ENCODE results near the gene TMEM255B.

The TMEM255B gene

DNA sequence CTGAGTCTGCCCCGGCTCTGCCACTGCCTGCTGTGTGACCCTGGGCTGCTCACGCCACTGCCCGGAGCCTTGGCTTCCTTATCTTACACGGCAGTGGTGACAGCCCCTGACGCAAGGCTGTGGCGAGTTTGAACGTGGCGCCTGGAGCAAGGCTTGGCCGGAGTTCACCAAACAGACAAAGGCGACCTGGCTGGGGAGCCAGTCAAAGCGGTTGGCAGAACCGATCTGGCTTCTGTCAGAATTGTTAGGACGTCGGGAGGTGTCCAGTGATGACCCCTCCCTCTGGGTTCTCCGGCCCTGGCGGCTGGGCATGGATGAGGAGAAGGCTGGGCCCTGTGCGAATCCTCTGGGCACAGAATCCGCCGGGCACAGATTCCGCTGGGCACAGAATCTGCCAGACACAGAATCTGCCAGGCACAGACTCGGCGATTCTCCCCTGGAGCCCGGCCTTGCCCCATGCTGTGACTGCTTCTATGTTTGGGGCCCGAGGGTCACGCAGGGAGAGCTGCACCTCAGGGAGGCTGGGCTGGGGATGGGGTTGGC is 11.7 kb upstream of the TMEM255B start:
- H3K4me3 ChIP-seq (ENCODE audit: low read depth, low read length) = no peak overlapping the region
- TF ChIP-seq, protein P1, sequence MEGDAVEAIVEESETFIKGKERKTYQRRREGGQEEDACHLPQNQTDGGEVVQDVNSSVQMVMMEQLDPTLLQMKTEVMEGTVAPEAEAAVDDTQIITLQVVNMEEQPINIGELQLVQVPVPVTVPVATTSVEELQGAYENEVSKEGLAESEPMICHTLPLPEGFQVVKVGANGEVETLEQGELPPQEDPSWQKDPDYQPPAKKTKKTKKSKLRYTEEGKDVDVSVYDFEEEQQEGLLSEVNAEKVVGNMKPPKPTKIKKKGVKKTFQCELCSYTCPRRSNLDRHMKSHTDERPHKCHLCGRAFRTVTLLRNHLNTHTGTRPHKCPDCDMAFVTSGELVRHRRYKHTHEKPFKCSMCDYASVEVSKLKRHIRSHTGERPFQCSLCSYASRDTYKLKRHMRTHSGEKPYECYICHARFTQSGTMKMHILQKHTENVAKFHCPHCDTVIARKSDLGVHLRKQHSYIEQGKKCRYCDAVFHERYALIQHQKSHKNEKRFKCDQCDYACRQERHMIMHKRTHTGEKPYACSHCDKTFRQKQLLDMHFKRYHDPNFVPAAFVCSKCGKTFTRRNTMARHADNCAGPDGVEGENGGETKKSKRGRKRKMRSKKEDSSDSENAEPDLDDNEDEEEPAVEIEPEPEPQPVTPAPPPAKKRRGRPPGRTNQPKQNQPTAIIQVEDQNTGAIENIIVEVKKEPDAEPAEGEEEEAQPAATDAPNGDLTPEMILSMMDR (IDR thresholded peaks at IDR 0.05; ENCODE audit: borderline replicate concordance, insufficient read depth, low read depth, low read length) = no peak

DNA sequence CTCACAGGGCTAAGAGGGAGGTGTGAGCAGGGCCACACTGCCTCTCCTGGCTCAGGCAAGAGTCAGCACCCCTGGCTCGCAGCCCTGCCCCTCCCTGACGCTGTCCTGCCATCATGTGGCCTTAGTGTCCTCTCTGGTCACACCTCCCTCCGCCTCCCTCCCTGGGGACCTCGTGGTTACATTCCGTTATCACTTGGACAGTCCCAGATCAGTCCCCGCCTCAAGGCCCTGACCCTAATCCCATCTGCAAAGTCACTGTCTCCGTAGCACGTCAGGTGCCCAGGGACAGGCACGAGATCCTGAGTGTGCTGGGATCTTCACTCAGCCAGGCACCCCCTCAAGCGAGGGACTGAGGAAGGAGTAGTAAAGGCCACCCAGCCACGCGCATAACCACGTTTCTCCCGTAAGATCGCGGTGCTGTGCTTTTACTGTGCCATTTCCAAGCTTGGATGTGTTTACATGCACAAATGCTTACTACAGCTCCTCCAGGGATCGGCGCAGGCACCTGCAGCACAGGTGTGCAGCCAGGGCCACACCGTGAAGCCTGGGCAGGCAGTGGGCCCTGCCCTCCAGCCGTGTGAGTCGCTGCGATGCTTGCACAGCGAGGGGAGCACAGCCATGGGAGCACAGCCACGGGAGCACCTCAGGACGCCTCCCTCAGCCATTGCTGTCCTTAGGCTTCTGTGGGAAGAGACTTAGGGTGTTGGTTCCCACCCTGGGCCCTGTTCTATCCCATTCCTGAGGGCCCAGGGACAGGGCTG is 10.7 kb upstream of the TMEM255B start:
- H3K4me3 ChIP-seq (ENCODE audit: low read depth, low read length) = no peak overlapping the region
- TF ChIP-seq, protein P1 (IDR thresholded peaks at IDR 0.05; ENCODE audit: borderline replicate concordance, insufficient read depth, low read depth, low read length) = no peak

DNA sequence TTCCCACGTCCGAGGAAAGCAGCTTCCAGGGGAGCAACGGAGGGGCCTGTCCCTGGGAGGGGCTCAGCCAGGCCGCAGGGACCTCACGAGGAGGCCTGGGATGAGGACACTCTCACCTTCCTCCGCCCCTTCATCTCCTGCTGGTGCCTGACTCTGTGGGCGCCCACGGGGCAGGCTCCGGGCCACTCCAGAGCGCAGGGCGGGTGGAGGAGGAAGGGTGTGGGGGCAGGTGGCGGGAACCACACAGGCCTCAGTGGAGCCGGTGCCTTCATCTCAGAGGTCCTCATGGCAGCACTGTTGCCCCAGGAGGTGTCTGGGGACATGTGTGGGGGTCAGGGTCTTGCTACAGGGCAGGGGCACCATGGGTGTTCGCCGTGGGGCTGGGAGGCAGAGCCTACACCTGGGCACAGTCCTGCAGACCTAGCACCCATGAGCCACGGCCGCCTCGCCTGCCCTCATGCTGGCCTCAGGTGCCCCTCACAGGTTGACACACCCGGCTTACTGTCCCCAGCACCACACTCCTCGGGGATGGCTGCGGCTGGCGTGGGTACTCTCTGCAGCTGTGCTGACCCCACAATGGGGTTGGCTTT is 10.1 kb upstream of the TMEM255B start:
- no peak overlapping the region for H3K4me3 ChIP-seq (ENCODE audit: low read depth, low read length)
- TF ChIP-seq, protein P1 (IDR thresholded peaks at IDR 0.05; ENCODE audit: borderline replicate concordance, insufficient read depth, low read depth, low read length) = no peak

DNA sequence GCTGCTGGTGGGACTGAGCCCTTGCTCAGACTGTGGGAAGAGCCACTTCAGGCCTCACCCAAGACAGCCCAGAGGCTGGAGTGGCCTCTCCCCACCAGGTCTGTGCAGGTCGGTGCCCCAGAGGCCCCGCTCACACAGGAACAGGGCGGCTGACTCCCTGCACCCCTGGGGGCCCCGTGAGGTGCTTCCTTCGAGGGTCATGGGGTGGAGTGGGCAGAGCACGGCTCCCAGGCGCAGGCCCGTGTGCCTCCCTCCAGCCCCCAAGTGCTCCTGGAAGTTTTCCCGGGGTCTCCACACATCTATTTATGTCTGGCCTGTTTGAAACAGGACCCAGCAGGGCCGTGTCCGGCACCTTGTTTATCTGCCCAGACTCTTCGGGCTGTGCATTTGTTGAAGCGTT is 9.5 kb upstream of the TMEM255B start:
- TF ChIP-seq, protein P1 (IDR thresholded peaks at IDR 0.05; ENCODE audit: borderline replicate concordance, insufficient read depth, low read depth, low read length) = no peak
- no peak overlapping the region for H3K4me3 ChIP-seq (ENCODE audit: low read depth, low read length)

DNA sequence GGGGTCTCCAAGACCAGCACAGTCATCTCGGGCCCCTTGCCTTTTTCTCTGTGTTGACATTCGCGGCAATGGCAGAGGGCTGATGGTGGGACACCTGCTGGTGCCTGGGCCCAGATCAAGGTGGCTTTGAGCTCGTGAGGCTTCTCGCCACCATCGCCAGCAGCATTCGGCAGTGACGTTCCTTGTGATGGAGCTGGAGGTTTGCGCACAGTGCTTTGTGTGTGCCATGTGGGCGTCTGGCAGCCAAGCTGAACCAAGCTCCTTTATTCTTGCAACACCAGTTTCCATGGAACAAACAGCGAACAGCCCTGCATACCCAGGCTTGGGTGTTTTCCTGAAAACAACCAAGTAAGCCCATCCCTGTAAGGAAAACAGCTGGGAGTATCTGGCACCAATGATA is 9.1 kb upstream of the TMEM255B start:
- no peak overlapping the region for H3K4me3 ChIP-seq (ENCODE audit: low read depth, low read length)
- TF ChIP-seq, protein P1 (IDR thresholded peaks at IDR 0.05; ENCODE audit: borderline replicate concordance, insufficient read depth, low read depth, low read length) = no peak

DNA sequence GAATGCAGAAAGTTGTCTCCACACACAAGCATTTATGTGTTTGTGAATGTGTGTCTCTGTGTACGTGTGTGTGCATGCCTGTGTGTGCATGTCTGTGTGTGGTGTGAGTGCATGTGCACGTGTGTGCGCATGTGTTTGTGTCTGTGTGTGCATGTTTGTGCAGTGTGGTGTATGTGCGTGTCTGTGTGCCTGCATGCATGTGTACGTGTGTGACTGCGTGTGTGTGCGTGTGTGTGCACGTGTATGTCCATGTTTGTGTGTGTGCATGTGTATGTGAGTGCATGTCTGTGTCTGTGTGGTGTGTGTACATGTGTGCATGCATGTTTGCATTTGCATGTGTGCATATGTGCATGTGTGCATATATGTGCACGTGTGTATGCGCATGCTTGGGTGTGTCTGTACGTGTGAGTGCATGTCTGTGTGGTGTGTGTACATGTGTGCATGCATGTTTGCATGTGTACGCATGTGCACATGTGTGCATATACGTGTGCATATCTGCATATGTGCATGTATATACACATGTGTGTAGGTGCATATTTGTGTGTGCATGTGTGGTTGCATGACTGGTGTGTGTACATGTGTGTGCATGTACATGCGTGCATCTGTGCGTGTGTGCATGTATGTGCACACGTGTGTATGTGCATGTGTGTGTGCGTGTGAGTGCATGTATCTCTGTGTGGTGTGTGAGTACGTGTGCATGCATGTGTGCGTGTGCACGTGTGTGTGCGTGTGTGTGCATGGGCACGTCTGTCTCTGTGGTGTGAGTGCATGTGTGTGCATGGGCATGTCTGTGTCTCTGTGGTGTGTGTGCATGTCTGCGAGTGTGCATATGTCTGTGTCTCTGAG is 8.2 kb upstream of the TMEM255B start:
- H3K4me3 ChIP-seq (ENCODE audit: low read depth, low read length) = no peak overlapping the region
- TF ChIP-seq, protein P1 (IDR thresholded peaks at IDR 0.05; ENCODE audit: borderline replicate concordance, insufficient read depth, low read depth, low read length) = no peak
